Iris pigment epithelial cell (primary cell): ENCODE results near the gene AP2S1.
"Not testable (repeated sequence)": the region's sequence is repeated elsewhere in the genome, so short reads cannot be mapped to it uniquely, and the experiment has no call there.

Experiments
- DNase-seq: peaks from one replicate; pipeline ENCODE4 v3.0.0-alpha.2; 2011; ENCODE audit warnings: low read depth

The AP2S1 gene

DNA sequence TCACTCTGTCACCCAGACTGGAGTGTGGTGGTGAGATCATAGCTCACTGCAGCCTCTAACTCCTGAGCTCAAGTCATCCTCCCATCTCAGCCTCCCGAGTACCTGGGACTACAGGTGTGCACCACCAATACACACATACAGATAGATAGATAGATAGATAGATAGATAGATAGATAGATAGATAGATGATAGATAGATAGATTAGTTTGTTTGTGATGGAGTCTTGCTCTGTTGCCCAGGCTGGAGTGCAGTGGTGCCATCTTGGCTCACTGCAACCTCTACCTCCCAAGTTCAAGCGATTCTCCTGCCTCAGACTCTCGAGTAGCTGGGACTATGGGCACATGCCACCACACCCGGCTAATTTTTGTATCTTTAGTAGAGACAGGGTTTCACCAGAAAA, 46.2 kb downstream of the AP2S1 start:
- DNase-seq = not testable (repeated sequence)

DNA sequence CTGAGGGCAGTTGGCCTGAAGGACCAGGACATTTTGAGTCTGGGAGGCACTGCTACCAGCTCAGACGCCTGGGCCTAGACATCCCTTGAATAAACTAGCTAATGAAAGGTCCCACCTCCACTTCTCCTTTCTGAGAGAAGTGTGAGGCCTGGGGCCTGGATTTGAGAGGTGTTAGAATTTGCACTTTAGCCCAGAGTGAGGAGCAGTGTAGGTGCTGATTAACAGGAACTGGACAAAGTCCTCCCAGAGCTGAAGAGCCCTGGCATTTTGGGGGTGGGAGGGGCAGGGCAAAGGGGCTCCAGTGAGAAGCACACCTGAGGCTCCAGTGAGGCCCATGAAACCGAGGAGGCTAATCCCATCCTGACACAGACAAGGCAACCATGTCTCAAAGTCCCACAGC, 47.1 kb downstream of the AP2S1 start:
- DNase-seq = no peak

DNA sequence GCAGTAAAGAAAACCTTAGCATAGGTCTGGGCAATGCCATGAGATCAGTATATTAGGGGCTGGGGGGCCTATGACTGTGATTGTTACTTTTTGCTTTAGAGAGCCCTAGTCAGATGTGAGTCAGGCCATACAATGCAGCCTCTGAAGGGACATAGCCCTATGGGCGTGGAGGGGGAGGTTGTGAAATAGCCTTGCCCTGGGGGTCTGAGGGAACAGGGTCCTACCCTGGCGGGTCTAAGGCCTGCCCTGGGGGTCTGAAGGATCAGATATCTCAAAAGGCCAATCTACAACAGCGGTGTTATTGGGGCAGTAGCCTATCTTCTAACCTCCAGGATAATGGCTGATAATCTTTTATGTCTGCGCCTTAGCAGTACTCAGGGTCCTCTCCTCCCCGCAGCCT, 48.5 kb downstream of the AP2S1 start:
- DNase-seq = no peak

DNA sequence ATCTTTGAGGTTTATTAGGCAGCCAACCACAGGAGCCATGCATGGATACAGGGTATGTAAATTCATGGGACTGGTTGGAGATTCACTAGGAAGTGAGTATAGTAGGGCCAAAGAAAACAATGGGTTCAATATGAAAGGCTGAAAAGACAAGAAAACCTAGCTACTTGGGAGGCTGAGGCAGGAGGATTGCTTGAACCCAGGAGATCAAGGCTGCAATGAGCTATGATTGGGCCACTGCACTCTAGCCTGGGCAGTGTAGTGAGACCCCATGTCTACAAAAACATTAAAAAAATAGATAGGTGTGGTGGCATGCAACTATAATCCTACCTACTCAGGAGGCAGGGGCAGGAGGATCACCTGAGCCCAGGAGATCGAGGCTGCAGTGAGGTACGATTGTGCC, 51.9 kb downstream of the AP2S1 start:
- no peak for DNase-seq

DNA sequence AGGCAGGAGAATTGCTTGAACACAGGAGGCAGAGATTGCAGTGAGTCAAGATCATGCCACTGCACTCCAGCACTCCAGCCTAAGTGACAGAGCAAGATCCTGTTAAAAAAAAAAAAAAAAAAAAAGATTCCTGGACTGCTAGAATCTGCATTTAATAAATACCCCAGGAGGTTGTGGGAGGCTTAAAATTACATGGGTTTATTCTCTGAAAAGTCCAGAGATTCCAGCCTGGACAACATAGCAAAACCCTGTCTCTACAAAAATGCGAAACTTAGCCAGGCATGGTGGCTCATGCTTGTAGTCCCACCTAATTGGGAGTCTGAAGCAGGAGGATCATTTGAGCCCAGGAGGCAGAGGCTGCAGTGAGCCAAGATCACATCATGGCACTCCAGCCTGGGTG, 52.8 kb downstream of the AP2S1 start:
- DNase-seq = no peak

DNA sequence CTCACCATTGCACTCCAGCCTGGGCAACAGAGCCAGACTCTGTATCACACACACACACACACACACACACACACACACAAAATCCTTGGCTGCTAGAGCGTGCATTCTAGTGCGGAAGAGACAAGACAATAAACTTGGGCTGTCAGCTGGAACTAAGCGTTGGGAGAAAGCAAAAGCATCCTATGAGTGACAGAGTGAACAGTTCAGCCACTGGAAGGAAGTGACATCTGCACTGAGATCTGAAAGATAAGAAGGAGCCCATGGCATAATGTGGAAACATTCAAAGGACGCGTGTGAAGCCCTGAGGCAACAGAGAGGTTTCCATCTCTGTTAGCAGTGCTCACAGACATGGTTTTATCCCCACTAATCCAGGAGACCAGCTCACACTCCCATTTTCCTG, 58.7 kb downstream of the AP2S1 start:
- DNase-seq = no peak

DNA sequence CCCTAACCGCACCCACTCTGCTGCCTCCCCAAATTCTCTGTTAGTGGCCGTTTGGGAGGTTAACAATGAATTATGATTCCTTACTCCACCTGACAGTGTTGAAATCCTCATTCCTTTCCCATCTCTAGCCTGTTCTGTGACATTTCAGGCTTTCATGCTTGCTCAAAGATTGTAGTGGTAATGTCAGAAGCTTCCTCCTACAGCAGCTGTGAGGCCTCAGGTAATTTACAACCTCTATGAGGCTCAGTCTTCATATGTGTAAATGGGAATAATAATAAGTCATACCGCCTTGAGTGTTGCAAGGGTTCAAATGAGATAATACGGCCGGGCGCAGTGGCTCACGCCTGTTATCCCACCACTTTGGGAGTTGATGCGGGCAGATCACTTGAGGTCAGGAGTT, 61.3 kb downstream of the AP2S1 start:
- DNase-seq = no peak

DNA sequence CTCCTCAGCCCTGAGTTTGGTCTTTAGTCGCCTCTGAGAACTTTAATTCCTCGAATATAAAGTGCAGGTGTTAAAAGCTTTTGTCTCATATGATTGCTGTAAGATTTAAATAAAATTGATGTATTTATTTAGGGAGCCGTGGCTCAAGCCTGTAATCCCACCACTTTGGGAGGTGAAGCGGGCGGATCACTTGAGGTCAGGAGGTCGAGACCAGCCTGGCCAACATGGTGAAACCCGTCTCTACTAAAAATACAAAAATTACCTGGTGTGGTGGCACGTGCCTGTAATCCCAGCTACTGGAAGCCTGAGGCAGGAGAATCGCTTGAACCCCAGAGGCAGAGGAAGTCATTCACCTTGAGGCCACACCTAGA, 61.7 kb downstream of the AP2S1 start:
- no peak for DNase-seq

DNA sequence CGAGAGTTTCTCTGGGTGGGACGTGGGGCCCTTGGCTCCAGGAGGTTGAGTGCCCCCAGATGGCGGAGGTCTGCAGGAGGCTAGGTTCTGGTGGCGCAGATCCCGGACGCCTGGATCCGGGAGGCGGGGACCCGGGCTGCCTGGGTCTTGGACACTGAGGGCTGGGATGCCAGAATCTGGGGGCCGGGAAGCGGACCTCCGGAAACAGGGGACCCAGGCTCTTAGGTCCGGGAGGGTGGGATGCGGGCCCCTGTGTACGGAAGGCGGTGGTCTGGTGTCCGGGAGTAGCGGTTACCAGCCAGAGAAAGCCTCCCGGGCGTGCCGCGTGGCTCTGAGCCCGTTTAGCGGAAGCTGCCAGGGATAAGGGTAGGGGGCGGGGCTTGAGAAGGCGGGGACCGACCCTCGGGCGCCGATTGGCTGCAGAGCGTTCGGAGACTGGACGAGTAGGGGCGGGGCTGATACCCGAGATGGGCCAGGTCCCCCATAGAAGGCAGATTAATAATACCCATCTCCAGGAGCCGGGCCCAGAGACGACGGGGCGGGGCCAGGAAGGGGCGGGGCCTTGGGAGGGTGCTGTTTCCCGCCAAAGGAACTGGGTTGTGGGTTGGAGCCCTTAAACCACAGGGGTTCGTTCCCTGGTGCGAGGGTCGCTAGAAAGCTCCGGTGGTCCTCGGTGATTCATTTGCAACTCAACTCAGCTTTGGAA, 62.2 kb downstream of the AP2S1 start, which contains the start of gene SLC1A5:
SLC1A5 (minus strand) TSS at position 333 of the 706 bp plus-strand sequence. CDS start 629 bp downstream, outside the sequence.
- peak; percentile 96 for DNase-seq
